SIG-M5 (cell line): ENCODE measurements around the gene DRC1.

ENCODE experiments used
- DNase-seq: peaks from one replicate; lab custom pipeline; 2025; lab: John Stamatoyannopoulos, UW

Gene DRC1

DNA sequence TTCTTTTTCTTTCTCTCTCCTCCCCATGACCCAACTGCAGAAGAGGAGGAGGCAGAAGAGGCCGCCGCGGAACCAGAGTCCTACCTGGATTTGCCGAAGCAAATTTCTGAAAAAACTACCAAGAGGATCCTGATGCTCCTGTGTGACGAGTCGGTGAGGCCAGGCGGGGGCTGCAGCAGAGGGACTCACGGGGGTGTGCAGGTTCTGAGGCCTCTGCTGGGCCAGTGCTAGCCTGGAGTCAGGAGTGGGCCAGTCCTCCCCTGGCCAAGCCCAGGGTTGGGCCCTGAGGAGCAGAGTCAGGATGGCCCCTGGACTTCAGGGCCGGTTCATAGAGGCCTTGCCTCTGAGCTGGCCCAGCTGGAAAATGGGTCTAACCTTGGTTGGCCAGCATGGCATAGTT lies 46.9 kb downstream of the DRC1 start:
- DNase-seq: no peak

GRCh38 chr2:26449278-26450030 lies 47.7 kb downstream of the DRC1 start:
- no peak for DNase-seq

GRCh38 chr2:26450031-26450635 lies 48.4 kb downstream of the DRC1 start:
- no peak for DNase-seq

- no peak for DNase-seq
These were observed 50.0 kb downstream of the DRC1 start for GRCh38 chr2:26451700-26452099.

DNA sequence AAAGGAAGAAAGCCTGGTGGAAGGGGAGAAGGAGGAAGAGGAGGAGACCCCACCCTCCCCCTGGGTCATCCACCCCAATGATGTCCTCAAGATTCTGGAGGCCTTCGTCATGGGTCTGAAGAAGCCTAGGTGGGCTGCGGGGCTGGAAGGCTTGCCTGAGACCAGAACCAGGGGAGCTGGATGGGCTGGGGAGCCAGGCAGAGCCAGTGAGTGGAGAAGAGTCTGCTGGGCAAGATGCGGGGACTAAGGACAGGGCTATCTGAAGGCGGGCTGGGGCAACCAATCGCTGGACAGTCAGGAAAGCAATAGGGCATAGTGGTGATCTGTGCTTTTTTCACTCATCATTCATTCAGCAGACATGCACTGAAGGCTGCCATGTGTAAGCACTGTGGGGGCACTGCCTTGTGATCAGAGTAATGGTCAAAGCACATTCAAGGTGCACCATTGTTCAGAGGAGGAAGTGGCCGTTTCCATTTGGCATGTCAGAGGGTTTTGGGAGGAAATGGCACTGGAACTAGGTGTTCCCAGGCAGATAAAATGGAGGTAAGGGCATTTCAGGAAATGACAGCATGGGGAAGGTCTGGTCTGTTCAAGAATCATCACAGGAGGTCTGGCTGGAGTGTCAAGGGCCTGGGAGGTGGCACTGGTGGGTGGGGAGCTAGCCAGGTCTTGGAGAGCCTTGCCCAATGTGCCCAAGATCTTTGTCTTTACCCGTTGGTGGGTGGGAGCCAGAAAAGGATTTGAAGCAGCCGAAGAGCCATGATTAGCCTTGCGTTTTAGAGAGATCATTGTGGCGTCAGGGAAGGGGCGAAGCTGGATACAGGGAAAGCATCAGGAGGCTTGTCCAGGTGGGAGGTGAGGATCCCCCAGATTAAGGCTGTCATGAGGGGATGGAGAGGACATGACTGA lies 52.0 kb downstream of the DRC1 start:
- DNase-seq: no peak

- DNase-seq: no peak
These were observed 52.9 kb downstream of the DRC1 start for GRCh38 chr2:26454561-26455001.

- DNase-seq: no peak
These were observed 53.4 kb downstream of the DRC1 start for GRCh38 chr2:26455037-26455669.

DNA sequence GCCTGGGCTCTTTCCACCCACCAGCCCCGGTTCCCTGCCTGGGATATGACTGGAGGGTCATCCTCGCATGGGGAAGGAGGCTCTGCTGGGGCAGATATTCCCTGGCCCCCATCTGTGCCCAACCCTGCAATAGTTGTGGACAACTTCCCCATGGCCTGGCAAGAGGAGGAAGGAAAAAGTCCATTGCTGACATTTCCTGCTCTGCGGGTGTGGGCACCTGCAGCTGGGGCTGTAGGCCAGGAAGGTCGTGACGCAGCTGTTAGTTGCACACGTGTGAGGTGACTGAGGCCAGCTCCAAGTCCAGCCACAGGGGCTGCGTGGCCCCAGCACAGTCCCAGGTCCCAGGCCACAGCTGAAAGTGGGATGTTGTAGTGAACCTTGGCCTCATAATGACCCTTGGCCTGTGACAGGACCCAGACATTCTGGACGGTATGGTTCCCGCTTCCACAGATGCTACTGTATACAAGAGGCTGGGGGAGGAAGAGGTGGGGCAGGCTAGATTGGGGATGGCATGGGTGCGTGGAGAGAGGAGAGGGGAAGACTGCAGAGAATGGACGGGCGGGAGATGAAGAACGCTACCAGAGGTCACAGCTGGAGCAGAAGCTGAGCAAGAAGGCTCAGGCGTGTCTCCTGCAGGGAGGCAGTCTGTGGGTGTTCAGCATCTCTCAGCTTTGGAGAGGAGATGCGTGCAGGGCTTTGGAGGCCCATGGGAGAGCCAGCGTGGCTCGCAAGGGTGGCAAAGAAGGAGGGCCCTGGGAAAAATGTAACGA lies 54.1 kb downstream of the DRC1 start:
- DNase-seq: no peak

DNA sequence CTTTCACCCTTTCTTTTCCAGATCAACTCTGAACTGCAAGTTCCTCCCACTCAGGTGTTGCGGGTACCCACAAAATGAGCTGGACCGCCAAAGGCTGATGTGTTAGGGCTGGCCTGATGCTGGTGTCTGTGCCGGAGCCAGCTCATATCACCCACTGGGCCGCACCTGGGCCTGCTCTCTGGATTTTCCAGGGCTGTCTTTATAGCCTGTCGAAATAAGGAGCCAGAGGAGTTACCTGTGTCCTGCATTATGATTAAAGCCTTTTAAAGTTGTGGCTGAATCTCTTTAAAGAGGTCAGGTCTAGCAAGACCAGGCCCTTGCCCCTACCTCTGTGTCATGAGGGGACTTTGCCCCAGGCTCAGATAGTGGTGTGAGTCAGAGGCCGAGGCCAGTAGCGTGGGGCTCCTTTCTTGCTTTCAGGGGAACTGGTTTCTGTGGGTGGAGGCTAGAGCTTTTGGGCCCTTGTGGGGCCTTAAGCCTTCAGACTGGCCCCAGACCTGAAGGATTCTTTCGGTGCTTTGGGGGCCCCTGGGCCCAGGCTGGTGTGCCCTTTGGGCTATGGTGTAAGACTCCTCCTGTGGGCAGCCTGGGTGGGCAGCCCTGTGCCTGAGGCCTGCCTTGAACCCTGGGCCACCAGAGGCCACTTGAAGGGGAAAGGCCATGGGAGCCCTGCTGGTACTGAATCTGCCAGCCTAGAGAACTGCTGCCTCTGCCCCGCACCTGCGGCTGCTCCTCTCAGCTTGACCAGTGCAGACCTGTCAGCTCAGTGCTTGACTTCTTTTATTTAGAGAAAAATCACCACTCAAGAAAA lies 54.9 kb downstream of the DRC1 start:
- no peak for DNase-seq

DNA sequence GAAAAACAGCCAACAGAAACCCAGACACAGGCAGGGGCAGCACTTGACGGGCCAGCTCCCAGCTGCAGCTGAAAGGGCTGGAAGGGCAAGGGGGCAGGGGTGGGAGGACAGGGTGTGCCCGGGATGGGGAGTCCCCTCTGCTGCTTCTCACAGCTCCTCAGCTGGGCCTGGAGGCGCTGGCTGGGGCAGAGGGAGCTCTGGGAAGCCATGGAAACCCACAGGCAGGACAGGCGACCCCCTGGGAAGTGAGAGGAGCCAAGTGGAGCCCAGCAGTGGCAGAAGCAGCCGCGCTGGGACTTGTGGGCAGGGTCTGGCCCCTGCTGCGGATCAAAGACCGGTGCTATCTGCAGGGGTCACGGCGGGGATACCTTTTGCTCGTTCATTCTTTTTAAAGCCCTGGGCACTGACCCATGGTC lies 55.5 kb downstream of the DRC1 start:
- no peak for DNase-seq

DNA sequence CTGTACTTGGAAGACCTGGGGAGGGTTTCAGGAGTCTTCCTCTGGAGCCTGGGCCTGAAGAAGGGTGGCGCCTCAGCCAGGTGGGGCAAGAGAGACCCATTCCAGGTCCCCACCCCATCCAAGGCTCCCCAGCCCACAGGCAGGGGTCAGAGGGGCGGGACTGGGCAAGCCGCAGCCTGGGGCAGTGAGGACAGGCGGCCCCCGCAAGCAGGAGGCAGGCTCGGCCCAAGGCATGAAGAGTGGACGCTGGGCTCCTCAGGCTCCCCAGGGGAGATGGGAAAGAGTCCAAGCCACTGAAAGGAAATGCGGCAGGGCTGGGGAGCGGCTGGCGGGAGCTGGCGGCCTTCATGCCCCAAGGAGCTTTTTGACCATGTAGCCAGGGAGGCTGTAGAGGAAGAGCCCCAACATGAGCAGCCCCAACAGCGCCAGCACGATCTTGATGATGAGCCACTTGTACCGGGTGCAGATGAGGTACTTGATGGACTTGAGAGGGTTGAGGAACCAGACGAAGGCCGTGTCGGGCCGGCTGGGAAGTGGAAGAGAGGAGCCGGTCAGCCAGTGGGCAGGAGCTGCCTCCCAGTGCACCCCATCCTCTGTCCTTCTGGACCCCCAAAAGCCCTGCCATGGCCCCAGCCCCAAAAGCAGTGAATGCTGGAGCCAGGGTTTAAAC lies 56.1 kb downstream of the DRC1 start:
- DNase-seq: no peak

GRCh38 chr2:26458365-26459042 lies 56.8 kb downstream of the DRC1 start:
- DNase-seq: no peak

DNA sequence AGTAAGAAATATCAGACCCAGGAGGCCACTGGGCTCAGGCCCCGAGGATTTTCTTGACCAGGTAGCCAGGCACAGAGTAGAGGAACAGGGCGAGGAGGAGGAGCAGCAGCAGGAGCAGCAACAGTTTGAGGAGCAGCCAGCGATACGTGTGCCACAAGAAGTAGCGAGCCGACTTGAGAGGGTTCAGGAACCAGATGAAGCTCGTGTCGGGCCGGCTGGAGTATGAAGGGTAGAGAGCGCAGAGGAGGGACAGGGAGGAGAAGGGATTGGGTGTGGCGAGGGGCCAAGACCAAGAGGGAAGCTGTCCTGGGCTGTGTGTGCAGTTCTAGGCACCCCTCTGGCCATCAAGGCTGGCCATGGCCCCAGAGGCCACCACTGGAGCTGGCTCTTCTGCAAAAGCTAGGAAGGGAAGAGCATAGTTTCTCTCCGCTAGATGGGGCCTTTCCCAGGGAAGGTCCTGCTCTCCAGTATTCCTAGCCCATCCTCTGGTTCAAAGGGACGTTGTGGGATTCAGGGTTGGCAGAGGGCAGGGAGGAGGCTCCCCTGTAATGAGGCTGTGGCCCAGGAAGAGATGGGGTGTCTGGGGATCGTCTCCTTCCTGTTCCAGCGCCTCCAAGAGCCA lies 58.4 kb downstream of the DRC1 start:
- no peak for DNase-seq

DNA sequence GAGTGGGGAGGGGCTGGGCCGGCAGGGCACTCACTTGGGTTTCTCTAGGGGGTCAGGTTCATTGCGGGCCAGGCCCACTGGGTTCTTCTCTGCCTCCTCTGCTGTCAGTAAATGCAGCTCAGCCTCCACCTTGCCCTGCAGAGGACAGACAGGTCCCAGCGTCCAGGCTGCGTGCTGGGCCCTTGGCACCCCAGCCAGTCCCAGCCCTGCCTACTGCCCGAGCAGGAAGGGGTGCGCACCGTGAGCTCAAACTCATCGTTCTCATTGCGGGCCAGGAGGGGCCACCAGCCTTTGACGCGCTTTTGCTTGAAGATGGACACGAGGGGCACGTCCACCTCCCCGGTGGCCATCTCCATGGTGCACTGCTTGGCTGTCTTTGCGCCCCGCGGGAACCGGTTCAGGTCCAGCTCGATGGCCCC lies 58.9 kb downstream of the DRC1 start:
- DNase-seq: no peak

GRCh38 chr2:26461601-26462023 lies 59.9 kb downstream of the DRC1 start:
- DNase-seq: no peak

GRCh38 chr2:26462100-26462499 lies 60.4 kb downstream of the DRC1 start:
- no peak for DNase-seq

DNA sequence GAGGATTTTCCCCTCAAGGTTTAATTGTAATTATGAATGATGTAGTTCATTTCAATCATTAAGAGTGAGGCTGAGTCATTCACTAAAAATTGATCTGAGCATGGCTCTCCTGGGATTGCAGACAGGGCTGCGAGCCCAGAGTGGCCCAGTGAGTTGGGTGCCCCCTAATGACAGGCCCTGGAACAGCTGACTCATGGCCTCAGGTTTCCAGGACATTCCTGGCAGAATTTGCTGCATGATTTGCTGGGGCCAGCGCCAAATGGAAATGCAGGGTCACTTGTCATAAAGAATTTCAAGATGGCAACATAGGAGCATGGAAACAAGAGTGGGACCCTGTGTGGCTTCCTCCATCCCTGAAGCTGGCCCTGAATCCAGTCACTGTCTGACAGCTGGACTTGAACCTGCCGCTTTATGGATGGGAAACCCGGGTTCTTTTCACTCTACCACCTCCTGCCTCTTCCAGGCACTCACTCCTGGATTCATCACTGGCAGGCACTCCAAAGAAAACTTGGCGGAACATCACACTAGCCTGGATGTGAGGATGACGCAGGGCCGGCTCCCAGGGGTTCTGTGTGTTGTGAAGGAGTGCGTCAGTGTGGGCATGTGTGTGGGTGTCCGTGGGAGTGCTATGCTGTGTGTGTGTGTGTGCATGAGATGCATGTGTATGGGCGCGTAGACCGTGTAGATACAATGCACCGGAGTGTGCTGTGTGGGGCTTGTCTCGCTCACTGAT lies 61.0 kb downstream of the DRC1 start:
- no peak for DNase-seq
